Tibial artery (tissue), 4 donors: ENCODE measurements around the gene TBC1D12.

Source experiments
- DNase-seq, 2 donors: peaks; one replicate each; pipeline ENCODE4 v3.0.0-alpha.2; 2019
- H3K27ac ChIP-seq, 2 donors: fragments of 200-600 bp; sonication (generic) in 1 of 2; 1 replicate in 1 of 2; 2 replicates in 1 of 2; pipeline ENCODE4 v1.5.1; 2018 to 2019; ENCODE audit warnings: mild to moderate bottlenecking in 1 of 2
- H3K27me3 ChIP-seq, 2 donors: fragments of 200-600 bp; sonication (generic) in 1 of 2; one replicate each; pipeline versions ENCODE4 v1.5.1 to v1.6.0; 2016 to 2019
- H3K36me3 ChIP-seq, 3 donors: fragments of 200-600 bp; sonication (generic) in 2 of 3; one replicate each; pipeline ENCODE4 v1.5.1; 2016 to 2019; ENCODE audit warnings: mild to moderate bottlenecking in 2 of 3
- H3K4me1 ChIP-seq, 4 donors: fragments of 200-600 bp; sonication (generic) in 2 of 4; 1 replicate in 3 of 4; 2 replicates in 1 of 4; pipeline ENCODE4 v1.5.1; 2016 to 2019
- H3K4me3 ChIP-seq, 2 donors: fragments of 200-600 bp; sonication (generic) in 1 of 2; 1 replicate in 1 of 2; 2 replicates in 1 of 2; pipeline ENCODE4 v1.5.1; 2018 to 2019; ENCODE audit warnings: mild to moderate bottlenecking in 2 of 2
- H3K9me3 ChIP-seq, 3 donors: fragments of 200-600 bp; sonication (generic) in 1 of 3; one replicate each; pipeline ENCODE4 v1.5.1; 2016 to 2019
- intact Hi-C: fragments of 100-400 bp; cut with DNase I; formaldehyde crosslinking; loops from one replicate; pipeline ENCODE4 v1.15.0; 2023; ENCODE audit warnings: low total_unique reads
- TF ChIP-seq, protein P1 (sequence below), 2 experiments: fragments of 200-600 bp in 1 of 2; fragments of 450-650 bp in 1 of 2; IDR thresholded peaks; one replicate each; pipeline ENCODE4 v1.5.1; 2017 to 2019; ENCODE audit warnings: antibody characterized with exemption in 2 of 2, mild to moderate bottlenecking in 1 of 2, moderate library complexity in 1 of 2

TBC1D12 gene

DNA sequence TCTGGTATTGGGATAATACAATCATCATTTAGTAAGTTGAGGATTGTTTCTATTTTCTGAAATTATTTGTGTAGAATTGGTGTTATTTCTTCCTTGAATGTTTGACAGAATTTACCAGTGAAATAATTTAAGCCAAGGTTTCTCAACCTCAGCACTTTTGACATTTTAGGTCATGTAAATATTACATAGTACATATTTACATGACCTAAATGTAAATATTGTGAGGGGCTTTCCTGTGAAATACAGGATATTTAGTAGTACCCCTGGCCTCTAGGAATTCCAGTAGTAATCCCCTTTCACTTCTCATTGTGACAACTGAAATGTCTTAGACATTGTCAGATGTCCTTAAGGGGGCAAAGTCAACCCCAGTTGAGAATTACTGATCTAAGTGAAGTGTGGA lies 59.8 kb downstream of the TBC1D12 start:
- Histone ChIP-seq H3K27me3 (no peaks in the 10 kb centered on the region), H3K4me3 (no peak overlapping the region), H3K9me3 (peaks cover 0 to 25% (median 10%) of the 10 kb centered on the region in 3 donors), H3K27ac (no peak overlapping the region), H3K4me1 (no peaks in the 10 kb centered on the region), H3K36me3 (peaks cover 13 to 24% (median 18%) of the 10 kb centered on the region in 3 donors)
- DNase-seq, result no peak
- TF ChIP-seq, protein P1, sequence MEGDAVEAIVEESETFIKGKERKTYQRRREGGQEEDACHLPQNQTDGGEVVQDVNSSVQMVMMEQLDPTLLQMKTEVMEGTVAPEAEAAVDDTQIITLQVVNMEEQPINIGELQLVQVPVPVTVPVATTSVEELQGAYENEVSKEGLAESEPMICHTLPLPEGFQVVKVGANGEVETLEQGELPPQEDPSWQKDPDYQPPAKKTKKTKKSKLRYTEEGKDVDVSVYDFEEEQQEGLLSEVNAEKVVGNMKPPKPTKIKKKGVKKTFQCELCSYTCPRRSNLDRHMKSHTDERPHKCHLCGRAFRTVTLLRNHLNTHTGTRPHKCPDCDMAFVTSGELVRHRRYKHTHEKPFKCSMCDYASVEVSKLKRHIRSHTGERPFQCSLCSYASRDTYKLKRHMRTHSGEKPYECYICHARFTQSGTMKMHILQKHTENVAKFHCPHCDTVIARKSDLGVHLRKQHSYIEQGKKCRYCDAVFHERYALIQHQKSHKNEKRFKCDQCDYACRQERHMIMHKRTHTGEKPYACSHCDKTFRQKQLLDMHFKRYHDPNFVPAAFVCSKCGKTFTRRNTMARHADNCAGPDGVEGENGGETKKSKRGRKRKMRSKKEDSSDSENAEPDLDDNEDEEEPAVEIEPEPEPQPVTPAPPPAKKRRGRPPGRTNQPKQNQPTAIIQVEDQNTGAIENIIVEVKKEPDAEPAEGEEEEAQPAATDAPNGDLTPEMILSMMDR (IDR thresholded peaks at IDR 0.05), result no peak
- intact Hi-C loops, result no loop called here

- no peaks in the 10 kb centered on the region for H3K27me3 ChIP-seq
- DNase-seq, result no peak
- H3K9me3 ChIP-seq, result peaks cover 0 to 16% (median 4%) of the 10 kb centered on the region in 3 donors
- no peaks in the 10 kb centered on the region for H3K4me1 ChIP-seq
- H3K4me3 ChIP-seq, result no peak overlapping the region
- H3K27ac ChIP-seq, result no peak overlapping the region
- intact Hi-C loops, result no loop called here
- peaks cover 0 to 14% (median 3%) of the 10 kb centered on the region in 3 donors for H3K36me3 ChIP-seq
- TF ChIP-seq, protein P1 (IDR thresholded peaks at IDR 0.05), result no peak
Measured at GRCh38 chr10:94465684-94466083, 63.3 kb downstream of the TBC1D12 start.

DNA sequence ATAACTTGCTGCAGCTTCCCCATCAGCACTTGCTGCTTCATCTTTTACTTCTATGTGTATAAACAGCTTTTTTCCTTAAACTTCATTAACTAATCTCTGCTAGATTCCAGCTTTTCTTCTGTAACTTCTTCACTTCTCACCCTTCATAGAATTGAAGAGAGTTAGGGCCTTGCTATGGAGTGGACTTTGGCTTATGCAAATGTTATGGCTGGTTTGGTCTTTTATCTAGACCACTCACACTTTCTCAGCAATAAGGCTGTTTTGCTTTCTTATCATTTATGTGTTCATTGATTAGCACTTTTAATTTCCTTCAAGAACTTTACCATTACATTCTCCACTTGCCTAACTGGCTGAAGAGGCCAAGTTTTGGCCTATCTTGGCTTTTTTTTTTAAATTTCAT lies 79.1 kb downstream of the TBC1D12 start:
- no peak overlapping the region for H3K4me3 ChIP-seq
- H3K27ac ChIP-seq, result no peak overlapping the region
- TF ChIP-seq, protein P1 (IDR thresholded peaks at IDR 0.05), result no peak
- H3K9me3 ChIP-seq, result peaks cover 0 to 15% (median 4%) of the 10 kb centered on the region in 3 donors
- no peaks in the 10 kb centered on the region for H3K27me3 ChIP-seq
- no peaks in the 10 kb centered on the region for H3K4me1 ChIP-seq
- no peak for DNase-seq
- peaks cover 0 to 20% (median 14%) of the 10 kb centered on the region in 3 donors for H3K36me3 ChIP-seq
- intact Hi-C loops, result no loop called here

DNA sequence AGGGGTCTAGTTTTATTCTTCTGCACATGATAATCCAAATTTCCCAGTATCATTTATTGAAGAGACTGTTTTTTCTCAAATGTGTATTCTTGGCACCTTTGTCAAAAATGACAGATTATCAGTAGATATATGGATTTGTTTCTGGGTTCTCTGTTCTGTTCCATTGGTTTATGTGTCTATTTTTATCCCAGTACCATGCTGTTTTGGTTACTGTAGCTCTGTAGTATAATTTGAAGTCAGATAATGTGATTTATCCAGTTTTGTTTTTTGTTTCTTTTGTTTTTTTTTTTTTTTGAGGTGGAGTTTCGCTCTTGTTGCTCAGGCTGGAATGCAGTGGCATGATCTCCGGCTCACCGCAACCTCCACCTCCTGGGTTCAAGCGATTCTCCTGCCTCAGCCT lies 81.6 kb downstream of the TBC1D12 start:
- peaks cover 0 to 14% (median 6%) of the 10 kb centered on the region in 3 donors for H3K36me3 ChIP-seq
- no peak for DNase-seq
- peaks cover 0 to 15% (median 4%) of the 10 kb centered on the region in 3 donors for H3K9me3 ChIP-seq
- no peaks in the 10 kb centered on the region for H3K27me3 ChIP-seq
- H3K4me3 ChIP-seq, result no peak overlapping the region
- no peaks in the 10 kb centered on the region for H3K4me1 ChIP-seq
- TF ChIP-seq, protein P1 (IDR thresholded peaks at IDR 0.05), result no peak
- no peak overlapping the region for H3K27ac ChIP-seq
- intact Hi-C loops, result no loop called here

DNA sequence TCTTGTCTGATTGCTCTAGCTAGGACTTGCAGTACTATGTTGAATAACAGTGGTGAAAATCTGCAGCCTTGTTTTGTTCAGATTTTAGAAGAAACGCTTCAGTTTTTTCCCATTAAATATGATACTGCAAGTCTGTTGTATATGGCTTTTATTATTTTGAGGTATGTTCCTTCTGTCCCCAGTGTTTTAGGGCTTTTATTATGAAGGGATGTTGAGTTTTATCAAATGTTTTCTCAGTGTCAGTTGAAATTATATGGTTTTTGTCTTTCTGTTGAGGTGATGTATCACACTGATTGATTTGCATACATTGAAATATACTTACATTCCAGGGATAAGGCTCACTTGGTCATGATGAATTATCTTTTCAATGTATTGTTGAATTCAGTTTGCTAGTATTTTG lies 82.8 kb downstream of the TBC1D12 start:
- Histone ChIP-seq H3K9me3 (peaks cover 0 to 15% (median 4%) of the 10 kb centered on the region in 3 donors), H3K36me3 (peaks cover 0 to 14% (median 6%) of the 10 kb centered on the region in 3 donors), H3K27me3 (no peaks in the 10 kb centered on the region), H3K4me3 (no peak overlapping the region), H3K27ac (no peak overlapping the region), H3K4me1 (no peaks in the 10 kb centered on the region)
- TF ChIP-seq, protein P1 (IDR thresholded peaks at IDR 0.05), result no peak
- intact Hi-C loops, result no loop called here
- DNase-seq, result no peak

- Histone ChIP-seq H3K27ac (no peak overlapping the region), H3K36me3 (peaks cover 0 to 14% (median 6%) of the 10 kb centered on the region in 3 donors), H3K27me3 (no peaks in the 10 kb centered on the region), H3K9me3 (peaks cover 0 to 15% (median 4%) of the 10 kb centered on the region in 3 donors), H3K4me3 (no peak overlapping the region), H3K4me1 (peaks cover 0 to 13% (median 3%) of the 10 kb centered on the region in 4 donors)
- DNase-seq, result no peak
- intact Hi-C loops, result no loop called here
- TF ChIP-seq, protein P1 (IDR thresholded peaks at IDR 0.05), result no peak
Measured at GRCh38 chr10:94487575-94487974, 85.2 kb downstream of the TBC1D12 start.
